ENCODE measurements around the gene TPRN.

DNA sequence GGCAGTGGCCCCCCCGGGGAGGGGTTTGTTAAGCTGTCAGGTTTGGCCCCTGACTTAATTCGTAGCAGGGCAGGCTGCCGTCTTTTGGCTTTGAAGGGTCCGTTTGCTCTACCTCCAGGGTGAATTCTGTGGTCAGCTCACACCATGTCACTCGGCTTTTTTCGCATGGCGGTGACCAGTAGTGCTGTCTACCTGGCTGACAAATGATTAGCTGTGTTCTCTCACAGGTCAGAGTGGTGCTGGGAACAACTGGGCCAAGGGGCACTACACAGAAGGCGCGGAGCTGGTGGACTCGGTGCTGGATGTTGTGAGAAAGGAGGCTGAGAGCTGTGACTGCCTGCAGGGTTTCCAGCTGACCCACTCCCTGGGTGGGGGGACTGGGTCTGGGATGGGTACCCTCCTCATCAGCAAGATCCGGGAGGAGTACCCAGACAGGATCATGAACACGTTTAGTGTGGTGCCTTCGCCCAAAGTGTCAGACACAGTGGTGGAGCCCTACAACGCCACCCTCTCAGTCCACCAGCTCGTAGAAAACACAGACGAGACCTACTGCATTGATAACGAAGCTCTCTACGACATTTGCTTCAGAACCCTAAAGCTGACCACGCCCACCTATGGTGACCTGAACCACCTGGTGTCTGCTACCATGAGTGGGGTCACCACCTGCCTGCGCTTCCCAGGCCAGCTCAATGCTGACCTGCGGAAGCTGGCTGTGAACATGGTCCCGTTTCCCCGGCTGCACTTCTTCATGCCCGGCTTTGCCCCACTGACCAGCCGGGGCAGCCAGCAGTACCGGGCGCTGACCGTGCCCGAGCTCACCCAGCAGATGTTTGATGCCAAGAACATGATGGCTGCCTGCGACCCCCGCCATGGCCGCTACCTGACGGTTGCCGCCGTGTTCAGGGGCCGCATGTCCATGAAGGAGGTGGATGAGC lies 42.0 kb upstream of the TPRN start:
- TF ChIP-seq, protein P1, sequence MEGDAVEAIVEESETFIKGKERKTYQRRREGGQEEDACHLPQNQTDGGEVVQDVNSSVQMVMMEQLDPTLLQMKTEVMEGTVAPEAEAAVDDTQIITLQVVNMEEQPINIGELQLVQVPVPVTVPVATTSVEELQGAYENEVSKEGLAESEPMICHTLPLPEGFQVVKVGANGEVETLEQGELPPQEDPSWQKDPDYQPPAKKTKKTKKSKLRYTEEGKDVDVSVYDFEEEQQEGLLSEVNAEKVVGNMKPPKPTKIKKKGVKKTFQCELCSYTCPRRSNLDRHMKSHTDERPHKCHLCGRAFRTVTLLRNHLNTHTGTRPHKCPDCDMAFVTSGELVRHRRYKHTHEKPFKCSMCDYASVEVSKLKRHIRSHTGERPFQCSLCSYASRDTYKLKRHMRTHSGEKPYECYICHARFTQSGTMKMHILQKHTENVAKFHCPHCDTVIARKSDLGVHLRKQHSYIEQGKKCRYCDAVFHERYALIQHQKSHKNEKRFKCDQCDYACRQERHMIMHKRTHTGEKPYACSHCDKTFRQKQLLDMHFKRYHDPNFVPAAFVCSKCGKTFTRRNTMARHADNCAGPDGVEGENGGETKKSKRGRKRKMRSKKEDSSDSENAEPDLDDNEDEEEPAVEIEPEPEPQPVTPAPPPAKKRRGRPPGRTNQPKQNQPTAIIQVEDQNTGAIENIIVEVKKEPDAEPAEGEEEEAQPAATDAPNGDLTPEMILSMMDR (IDR thresholded peaks at IDR 0.05; ENCODE audit: insufficient read depth, low read length, poor library complexity, severe bottlenecking): no peak
- TF ChIP-seq EZH2phosphoT487 (conservative IDR thresholded peaks at IDR 0.05; ENCODE audit: low read length): no peak
